B cell (primary cell): ENCODE data around the gene PLEKHH2. TPM values are rescaled to one million over a fixed set of nuclear protein-coding genes. Genes with fewer than 3 reads are reported as not detected.

Experiments
- ATAC-seq: fragments of 200-7000 bp; cut with Tn5 transposase; one replicate; pipeline ENCODE4 v1.10.0; 2021; ENCODE audit warnings: low read depth, mild to moderate bottlenecking, moderate number of reproducible peaks, moderate library complexity
- CTCF ChIA-PET: fragments of 350-600 bp; sonication (Branson Sonifier 250); formaldehyde crosslinking; loops from one replicate; lab custom pipeline; 2021; ENCODE audit warnings: antibody characterized with exemption, inconsistent platforms; lab: Charles Lee
- POLR2A ChIA-PET: fragments of 350-600 bp; sonication (Branson Sonifier 250); formaldehyde crosslinking; loops from one replicate; lab custom pipeline; 2021; ENCODE audit warnings: antibody characterized with exemption; lab: Charles Lee
- DNase-seq: peaks from one replicate; pipeline ENCODE4 v3.0.0; 2013
- H2AFZ ChIP-seq: 2 replicates; pipeline ENCODE4 v1.6.1; 2012; ENCODE audit warnings: mild to moderate bottlenecking, low read depth, low read length; ENCODE audit not compliant: insufficient read depth, poor library complexity, severe bottlenecking
- H3K27ac ChIP-seq, 2 donors: 1 replicate in 1 of 2; 2 replicates in 1 of 2; pipeline ENCODE4 v1.5.1; 2012 to 2013; ENCODE audit warnings: low read length in 2 of 2, mild to moderate bottlenecking in 2 of 2, moderate library complexity in 1 of 2
- H3K27me3 ChIP-seq, 4 experiments: fragments of 200-600 bp in 1 of 4; sonication (generic) in 1 of 4; replicated peaks in 1 of 4; 1 replicate in 2 of 4; 2 replicates in 2 of 4; pipeline versions ENCODE4 v1.6.1 to v1.7.0; 2013 to 2016; ENCODE audit warnings: low read length in 3 of 4, mild to moderate bottlenecking in 2 of 4, mixed read lengths in 1 of 4, moderate library complexity in 1 of 4; ENCODE audit not compliant: insufficient read depth in 4 of 4, control insufficient read depth in 3 of 4; ENCODE audit errors: control extremely low read depth in 1 of 4
- H3K36me3 ChIP-seq, 2 experiments: replicated peaks in 1 of 2; 1 replicate in 1 of 2; 2 replicates in 1 of 2; pipeline versions ENCODE4 v1.6.1 to v1.7.1; 2013; ENCODE audit warnings: low read length in 1 of 2; ENCODE audit not compliant: insufficient read depth in 2 of 2, control insufficient read depth in 1 of 2; ENCODE audit errors: control extremely low read depth in 1 of 2, extremely low read depth in 1 of 2
- H3K4me1 ChIP-seq, 2 donors: fragments of 200-600 bp in 1 of 2; sonication (generic) in 1 of 2; 1 replicate in 1 of 2; 2 replicates in 1 of 2; pipeline versions ENCODE4 v1.5.1 to v1.6.1; 2013 to 2017; ENCODE audit warnings: low read length in 2 of 2; ENCODE audit not compliant: control insufficient read depth in 2 of 2, insufficient read depth in 2 of 2
- H3K4me2 ChIP-seq: replicated peaks from 2 replicates; pipeline ENCODE3; 2012; ENCODE audit warnings: mild to moderate bottlenecking, low read depth, low read length; ENCODE audit not compliant: poor library complexity, severe bottlenecking
- H3K4me3 ChIP-seq, 5 experiments: fragments of 200-600 bp in 1 of 5; sonication (generic) in 1 of 5; 1 replicate in 3 of 5; 2 replicates in 2 of 5; pipeline versions ENCODE4 v1.5.1 to v1.7.0; 2011 to 2016; ENCODE audit warnings: low read length in 4 of 5, mild to moderate bottlenecking in 4 of 5, low read depth in 2 of 5, control low read depth in 1 of 5, moderate library complexity in 1 of 5; ENCODE audit not compliant: insufficient read depth in 1 of 5; ENCODE audit errors: control extremely low read depth in 1 of 5, extremely low read depth in 1 of 5
- H3K79me2 ChIP-seq: fragments of 200-600 bp; sonication (generic); one replicate; pipeline ENCODE4 v1.6.0; 2016; ENCODE audit warnings: low read length; ENCODE audit not compliant: control insufficient read depth, insufficient read depth
- H3K9ac ChIP-seq: fragments of 200-600 bp; sonication (generic); 2 replicates; pipeline ENCODE4 v1.6.1; 2017; ENCODE audit warnings: mild to moderate bottlenecking, low read length, moderate library complexity
- H3K9me3 ChIP-seq, 3 donors: one replicate each; pipeline versions ENCODE4 v1.6.1 to v1.7.1; 2013; ENCODE audit warnings: low read length in 2 of 3; ENCODE audit not compliant: control insufficient read depth in 2 of 3, insufficient read depth in 1 of 3; ENCODE audit errors: control extremely low read depth in 1 of 3
- H4K20me1 ChIP-seq: 2 replicates; pipeline ENCODE4 v1.6.0; 2012; ENCODE audit warnings: mild to moderate bottlenecking, low read length; ENCODE audit not compliant: insufficient read depth, control insufficient read depth, poor library complexity, severe bottlenecking
- H3K27ac Mint-ChIP-seq: one replicate; pipeline ENCODE4 v1.8.0; 2021; ENCODE audit warnings: mixed read lengths
- H3K27me3 Mint-ChIP-seq: one replicate; pipeline ENCODE4 v1.8.0; 2021; ENCODE audit warnings: mixed read lengths
- H3K4me1 Mint-ChIP-seq: one replicate; pipeline ENCODE4 v1.8.0; 2021; ENCODE audit warnings: mixed read lengths
- H3K4me3 Mint-ChIP-seq: one replicate; pipeline ENCODE4 v1.8.0; 2021; ENCODE audit warnings: mixed read lengths
- H3K9me3 Mint-ChIP-seq: one replicate; pipeline ENCODE4 v1.8.0; 2022; ENCODE audit warnings: mixed read lengths; ENCODE audit not compliant: insufficient read depth
- CTCF ChIP-seq: fragments of 200-600 bp; IDR thresholded peaks from one replicate; pipeline ENCODE4 v1.8.0; 2022; ENCODE audit warnings: antibody characterized with exemption, mild to moderate bottlenecking
- EZH2 ChIP-seq: IDR thresholded peaks from 2 replicates; pipeline ENCODE4 v1.6.1; 2012; ENCODE audit warnings: borderline replicate concordance, low read depth, mild to moderate bottlenecking, moderate library complexity, low read length; ENCODE audit not compliant: insufficient read depth, poor library complexity, severe bottlenecking
- WGBS: methylation state at CpG from one replicate; pipeline ENCODE4 v1.1.5; 2013; ENCODE audit warnings: missing lambda C conversion rate; ENCODE audit not compliant: insufficient coverage; 5-methylcytosine and 5-hydroxymethylcytosine counted together
- intact Hi-C: fragments of 100-400 bp; cut with micrococcal nuclease; formaldehyde crosslinking; loops from one replicate; pipeline ENCODE4 v1.10.0; 2022
- polyA plus RNA-seq: library from polyadenylated mRNA; depleted of rRNA; stranded (reverse); fragments of >200 nt; gene quantifications from 2 replicates; pipeline ENCODE4 v1.2.3, GENCODE V29; 2012
- total RNA-seq, 2 donors: library from RNA; stranded (reverse); fragments of 120-200 nt in 1 of 2; gene quantifications; 1 replicate in 1 of 2; 2 replicates in 1 of 2; pipeline versions ENCODE4 v1.2.3 to v1.2.4, GENCODE V29; 2013 to 2022

Gene PLEKHH2
- total and polyA plus RNA-seq, 2 donors (not counting 1 experiment from before 2014, with no cell fraction given) = 0.17 to 0.19 TPM

GRCh38 chr2:43648994-43649701 is 12.1 kb downstream of the PLEKHH2 start:
- TF ChIP-seq EZH2 (no peak), CTCF (no peak)
- ATAC-seq (no peak), DNase-seq (no peak)
- Histone ChIP-seq H3K27me3 (peaks cover 0 to 10% (median 5%) of the 10 kb centered on the region in 4 experiments), H3K4me2 (no peak overlapping the region), H3K4me3 (no peak overlapping the region), H3K36me3 (no peaks in the 10 kb centered on the region), H3K4me1 (no peaks in the 10 kb centered on the region), H3K79me2 (no peaks in the 10 kb centered on the region), H2AFZ (no peak overlapping the region), H3K9me3 (no peaks in the 10 kb centered on the region), H3K9ac (no peak overlapping the region), H3K27ac (no peak overlapping the region), H4K20me1 (no peaks in the 10 kb centered on the region)
- WGBS = 100% methylated on average over 1 of the region's 3 CpGs
- ChIA-PET CTCF (no interaction called here), POLR2A (no interaction called here)
- Mint-ChIP-seq H3K27me3 (peaks cover 36% of the 10 kb centered on the region), H3K27ac (no peak overlapping the region), H3K4me1 (no peaks in the 10 kb centered on the region), H3K9me3 (no peaks in the 10 kb centered on the region), H3K4me3 (no peak overlapping the region)
- intact Hi-C loops = no loop called here

GRCh38 chr2:43653506-43653905 is 16.4 kb downstream of the PLEKHH2 start:
- no peak for ATAC-seq
- Histone ChIP-seq H3K4me3 (no peak overlapping the region), H3K79me2 (no peaks in the 10 kb centered on the region), H3K36me3 (no peaks in the 10 kb centered on the region), H3K4me2 (no peak overlapping the region), H3K9me3 (no peaks in the 10 kb centered on the region), H3K27ac (no peak overlapping the region), H4K20me1 (no peaks in the 10 kb centered on the region), H3K9ac (no peak overlapping the region), H3K27me3 (peaks cover 0 to 7% (median 3%) of the 10 kb centered on the region in 4 experiments), H2AFZ (no peak overlapping the region), H3K4me1 (no peaks in the 10 kb centered on the region)
- Mint-ChIP-seq H3K27me3 (peaks cover 32% of the 10 kb centered on the region), H3K4me1 (no peaks in the 10 kb centered on the region), H3K4me3 (no peak overlapping the region), H3K9me3 (no peaks in the 10 kb centered on the region), H3K27ac (no peak overlapping the region)
- POLR2A ChIA-PET = no interaction called here
- CTCF ChIA-PET = no interaction called here
- intact Hi-C loops = no loop called here
- no peak for TF ChIP-seq EZH2
- no peak for TF ChIP-seq CTCF
- DNase-seq = no peak
- WGBS = no CpG with 5 or more reads among the region's 2 CpGs
